GM21381 (cell line): ENCODE data around the gene TBRG1.
"Not testable (repeated sequence)": the region's sequence is repeated elsewhere in the genome, so short reads cannot be mapped to it uniquely, and the experiment has no call there.

Experiments used
- ATAC-seq: cut with Tn5 transposase; IDR thresholded peaks from one replicate; pipeline ENCODE4 v1.9.1; 2021; ENCODE audit warnings: mild to moderate bottlenecking, moderate library complexity; ENCODE audit not compliant: unreplicated experiment

The TBRG1 gene, protein sequence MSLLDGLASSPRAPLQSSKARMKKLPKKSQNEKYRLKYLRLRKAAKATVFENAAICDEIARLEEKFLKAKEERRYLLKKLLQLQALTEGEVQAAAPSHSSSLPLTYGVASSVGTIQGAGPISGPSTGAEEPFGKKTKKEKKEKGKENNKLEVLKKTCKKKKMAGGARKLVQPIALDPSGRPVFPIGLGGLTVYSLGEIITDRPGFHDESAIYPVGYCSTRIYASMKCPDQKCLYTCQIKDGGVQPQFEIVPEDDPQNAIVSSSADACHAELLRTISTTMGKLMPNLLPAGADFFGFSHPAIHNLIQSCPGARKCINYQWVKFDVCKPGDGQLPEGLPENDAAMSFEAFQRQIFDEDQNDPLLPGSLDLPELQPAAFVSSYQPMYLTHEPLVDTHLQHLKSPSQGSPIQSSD

DNA sequence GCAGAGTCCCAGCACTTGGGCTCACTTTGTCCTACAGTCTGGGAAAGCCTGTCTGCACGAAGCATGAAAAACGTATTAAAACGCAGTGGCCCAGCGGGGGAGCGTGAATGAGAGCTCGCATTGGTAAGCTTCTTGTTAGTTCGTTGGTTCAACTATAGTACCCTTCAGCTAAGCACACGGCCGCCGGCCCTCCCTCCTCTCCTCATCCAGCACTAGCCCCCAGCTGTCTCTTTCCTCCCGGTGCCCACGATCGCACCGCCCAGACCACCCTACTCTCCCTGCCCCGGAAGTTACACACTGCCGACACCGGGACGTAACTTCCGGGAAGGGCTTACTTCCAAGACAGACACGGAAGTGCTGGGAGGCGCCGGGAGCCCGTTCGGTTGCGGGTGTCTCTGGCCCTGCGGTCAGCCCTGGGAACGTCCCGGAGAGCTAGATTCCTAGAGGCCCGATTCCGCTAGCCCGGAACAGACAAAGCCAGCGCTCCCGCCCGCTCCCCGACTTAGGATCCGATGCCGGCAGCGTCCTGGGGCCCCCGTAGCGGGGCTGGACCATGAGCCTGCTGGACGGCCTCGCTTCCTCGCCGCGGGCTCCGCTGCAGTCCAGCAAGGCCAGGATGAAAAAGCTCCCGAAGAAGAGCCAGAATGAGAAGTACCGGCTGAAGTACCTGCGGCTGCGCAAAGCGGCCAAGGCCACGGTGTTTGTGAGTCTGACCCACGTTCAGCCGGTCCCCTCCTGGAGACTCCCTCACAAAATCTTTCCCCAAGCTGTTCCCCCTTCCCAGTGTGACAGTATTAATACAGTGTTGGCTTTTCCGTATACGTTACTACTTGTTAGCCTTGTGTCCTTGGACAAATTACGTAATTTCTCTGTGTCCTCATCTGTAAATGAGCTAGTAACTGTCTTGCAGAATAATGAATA, at the start of gene TBRG1:
TBRG1 (plus strand) TSS at position 334 of the 921 bp plus-strand sequence; CDS start at position 554, 220 bp downstream.
- peak; percentile 99 for ATAC-seq

DNA sequence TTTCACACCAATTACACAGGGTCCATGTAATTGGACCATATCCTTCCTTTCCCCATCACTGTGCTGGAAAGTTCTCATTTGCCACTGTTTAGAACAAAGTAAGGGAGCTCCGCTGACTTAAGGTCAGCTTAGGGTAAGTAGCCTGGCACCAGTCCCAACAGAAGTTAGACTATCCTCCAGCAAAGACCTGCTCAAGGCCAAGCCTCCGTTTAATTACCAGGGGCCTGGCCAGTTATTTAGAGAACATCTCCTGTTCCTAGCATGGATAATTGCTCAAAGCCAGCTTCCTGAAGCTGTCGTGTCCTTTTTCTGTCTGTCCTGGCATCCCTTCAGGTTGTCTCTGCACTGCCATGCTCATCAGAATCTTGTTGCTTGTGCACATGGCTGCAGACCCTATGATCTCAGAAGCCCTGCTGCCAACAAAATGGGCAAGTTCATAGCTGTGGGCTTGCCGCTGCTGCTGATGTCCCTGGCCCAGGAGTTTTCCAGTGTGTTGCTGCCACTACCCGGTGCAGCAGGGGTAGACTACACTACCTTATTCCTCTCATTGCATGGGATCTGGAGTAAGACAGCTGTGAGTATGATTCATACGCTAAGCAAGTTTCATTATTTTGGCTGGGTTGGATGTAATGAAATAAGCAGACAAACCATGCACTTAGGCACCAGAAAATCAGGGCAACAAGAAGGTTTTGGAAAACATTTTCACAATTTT, 44.8 kb upstream of the TBRG1 start:
- no peak for ATAC-seq

- ATAC-seq, result no peak
These were observed 43.9 kb upstream of the TBRG1 start for GRCh38 chr11:124578761-124579160.

DNA sequence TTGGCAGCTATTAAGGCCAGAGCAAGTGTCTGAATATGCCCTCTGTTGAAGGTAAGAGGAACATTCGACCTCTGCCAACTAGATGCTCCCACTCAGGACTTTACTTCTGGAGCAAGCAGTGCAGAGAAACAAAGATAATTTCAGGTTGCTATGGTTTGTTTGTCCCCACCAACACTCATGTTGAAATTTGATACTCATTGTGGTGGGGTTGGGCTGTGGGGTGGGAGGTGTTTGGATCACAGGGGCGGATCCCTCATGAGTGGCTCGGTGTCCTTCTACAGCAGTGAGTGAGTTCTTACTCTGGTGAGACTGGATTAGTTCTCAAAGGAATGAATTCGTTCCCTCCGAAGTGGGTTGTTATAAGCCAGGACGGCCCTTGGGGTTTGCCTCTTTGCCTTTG, 40.8 kb upstream of the TBRG1 start:
- no peak for ATAC-seq

DNA sequence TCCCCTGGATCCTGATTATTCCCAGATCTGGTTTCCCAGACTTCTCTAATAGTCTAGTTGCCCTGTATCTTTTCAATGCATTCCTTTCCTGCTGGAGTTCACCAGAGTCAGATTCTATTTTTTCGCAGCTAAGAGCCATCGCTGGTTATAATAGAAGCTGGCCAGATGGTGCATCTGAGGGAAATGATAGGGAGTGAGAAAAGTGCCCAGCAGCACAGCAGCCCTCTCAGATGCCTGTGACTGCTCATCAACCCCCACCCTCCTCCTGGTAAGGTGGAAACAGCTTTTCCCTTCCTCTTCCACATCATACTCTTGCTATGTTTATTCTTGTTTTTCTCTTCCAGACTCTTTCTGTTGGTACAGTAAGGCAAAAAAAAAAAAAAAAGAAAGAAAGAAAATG, 40.1 kb upstream of the TBRG1 start:
- no peak for ATAC-seq

- ATAC-seq, result no peak
These were observed 38.9 kb upstream of the TBRG1 start for GRCh38 chr11:124583781-124584180.

DNA sequence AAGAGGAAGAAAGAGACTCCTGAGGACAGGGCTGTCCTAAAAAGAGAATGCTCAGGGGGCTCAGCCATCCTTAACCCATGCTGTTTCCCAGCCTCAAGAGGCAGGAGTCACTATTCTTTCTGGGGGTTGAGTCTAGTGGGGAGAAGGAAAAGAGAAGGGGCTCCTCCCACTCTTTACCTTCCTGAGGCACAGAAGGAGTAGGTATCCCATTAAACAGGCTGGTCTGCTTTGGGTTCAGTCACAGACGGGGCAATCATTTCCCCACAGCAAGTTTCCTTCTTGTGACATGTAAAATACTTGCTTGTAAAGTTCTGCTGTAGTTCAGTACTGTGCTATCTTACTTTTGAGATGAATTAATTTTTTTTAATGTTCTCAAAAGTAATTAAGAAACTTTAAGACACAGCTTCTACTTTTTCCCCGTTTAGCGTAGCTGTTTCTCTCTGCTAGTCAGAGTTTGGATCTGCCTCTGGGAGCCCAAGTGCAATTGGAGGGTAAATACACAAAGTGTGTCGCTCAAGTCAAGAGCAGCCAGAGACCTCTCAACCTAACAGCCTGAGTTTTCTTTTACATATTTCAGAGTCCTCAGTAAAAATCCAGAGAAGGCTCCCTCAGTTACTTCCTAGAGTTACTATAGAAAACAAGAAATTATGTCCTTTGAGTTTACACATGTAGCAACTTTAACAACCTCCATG, 37.8 kb upstream of the TBRG1 start:
- no peak for ATAC-seq

GRCh38 chr11:124586238-124586860, 36.3 kb upstream of the TBRG1 start:
- peak; percentile 55 for ATAC-seq

DNA sequence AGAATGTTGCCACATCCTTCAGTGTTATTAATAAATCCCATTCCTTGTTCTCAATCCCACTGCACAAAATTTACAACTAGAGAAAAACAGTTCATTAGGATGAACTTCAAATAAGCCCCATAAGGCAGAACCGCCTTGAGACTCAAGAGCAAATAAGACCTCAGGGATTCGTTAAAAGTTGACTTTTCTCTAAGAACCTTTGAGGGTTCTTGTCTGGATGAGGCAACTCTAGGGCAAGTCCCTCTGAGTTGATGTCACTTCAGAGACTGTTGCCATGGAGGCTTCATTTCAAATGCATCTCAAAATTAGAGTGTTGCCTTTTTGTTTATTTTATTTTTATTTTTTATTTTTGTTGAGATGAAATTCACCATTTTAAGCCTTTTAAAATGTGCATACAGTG, 31.2 kb upstream of the TBRG1 start:
- no peak for ATAC-seq

- ATAC-seq, result no peak
These were observed 30.0 kb upstream of the TBRG1 start for GRCh38 chr11:124592627-124593026.

DNA sequence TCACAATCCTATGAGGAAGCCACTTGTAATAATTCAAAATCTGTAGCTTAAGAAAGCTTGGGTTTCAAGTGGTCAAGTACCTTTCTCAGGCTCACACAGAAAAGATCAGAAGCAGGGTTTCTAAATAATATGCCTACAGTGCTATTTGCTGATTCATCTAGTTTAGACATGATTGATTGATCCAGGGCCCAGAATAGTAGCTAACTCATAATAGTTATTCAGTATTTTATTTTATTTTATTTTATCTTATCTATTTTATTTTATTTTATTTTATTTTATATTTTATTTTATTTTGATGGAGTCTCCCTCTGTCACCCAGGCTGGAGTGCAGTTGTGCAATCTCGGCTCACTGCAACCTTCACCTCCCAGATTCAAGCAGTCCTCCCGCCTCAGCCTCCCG, 27.4 kb upstream of the TBRG1 start:
- no peak for ATAC-seq

GRCh38 chr11:124597626-124598025, 25.0 kb upstream of the TBRG1 start:
- no peak for ATAC-seq

GRCh38 chr11:124600621-124601320, 21.9 kb upstream of the TBRG1 start:
- ATAC-seq, result no peak

DNA sequence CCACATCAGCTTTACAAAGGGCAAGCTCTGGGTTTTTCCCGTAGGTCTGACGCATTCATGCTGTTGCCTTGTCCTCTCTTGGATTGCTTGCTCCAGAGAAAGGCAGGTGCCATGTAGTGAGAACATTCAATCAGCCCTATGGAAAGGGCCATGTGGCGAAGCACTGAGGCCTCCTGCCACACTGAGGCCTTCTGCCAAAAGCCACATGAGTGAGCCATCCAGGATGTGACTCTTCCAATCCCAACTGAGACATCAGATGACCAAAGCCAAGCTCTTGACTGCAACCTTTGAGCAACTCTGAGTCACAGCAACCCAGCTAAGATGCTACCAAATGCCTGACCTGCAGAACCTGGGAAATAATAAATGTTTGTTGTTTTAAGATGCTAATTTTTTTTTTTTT, 20.5 kb upstream of the TBRG1 start:
- ATAC-seq, result no peak

GRCh38 chr11:124602723-124603122, 19.9 kb upstream of the TBRG1 start:
- ATAC-seq, result not testable (repeated sequence)

DNA sequence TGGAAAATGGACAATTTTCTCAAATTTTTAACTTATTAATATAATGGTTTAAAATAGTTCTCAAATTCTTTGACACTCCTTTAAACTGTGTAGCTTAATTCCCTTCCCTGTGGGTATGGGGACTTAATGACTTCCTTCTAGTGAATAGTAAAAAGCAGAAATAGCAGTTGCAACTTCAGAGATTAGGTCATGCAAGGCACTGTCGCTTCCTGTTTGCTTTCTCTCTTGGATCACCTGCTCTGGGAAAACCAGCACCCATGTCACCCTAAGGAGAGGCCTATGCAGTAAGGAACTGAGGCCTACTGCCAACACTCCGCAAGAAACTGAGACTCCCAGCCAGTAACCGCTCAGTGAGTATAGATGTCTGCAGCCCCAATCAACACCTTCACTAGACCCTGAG, 16.9 kb upstream of the TBRG1 start:
- ATAC-seq, result no peak

DNA sequence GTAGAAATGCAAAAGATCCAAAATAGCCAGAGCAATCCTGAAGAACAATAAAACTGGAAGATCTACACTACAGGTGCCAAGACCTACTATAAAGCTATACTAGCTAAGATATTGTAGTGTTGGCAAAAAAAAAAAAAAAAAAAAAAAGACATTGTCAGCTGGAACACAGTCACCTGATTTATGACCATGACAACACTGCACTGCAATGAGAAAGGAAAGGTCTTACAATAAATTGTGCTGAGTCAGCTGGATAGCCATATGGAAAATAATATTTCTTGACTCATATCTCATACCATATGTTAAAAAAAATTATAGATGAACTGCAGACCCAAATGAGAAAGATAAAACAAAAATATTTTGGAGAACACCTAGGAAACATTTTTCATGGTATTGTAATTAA, 14.5 kb upstream of the TBRG1 start:
- no peak for ATAC-seq

- no peak for ATAC-seq
These were observed 12.4 kb upstream of the TBRG1 start for GRCh38 chr11:124610295-124610694.

DNA sequence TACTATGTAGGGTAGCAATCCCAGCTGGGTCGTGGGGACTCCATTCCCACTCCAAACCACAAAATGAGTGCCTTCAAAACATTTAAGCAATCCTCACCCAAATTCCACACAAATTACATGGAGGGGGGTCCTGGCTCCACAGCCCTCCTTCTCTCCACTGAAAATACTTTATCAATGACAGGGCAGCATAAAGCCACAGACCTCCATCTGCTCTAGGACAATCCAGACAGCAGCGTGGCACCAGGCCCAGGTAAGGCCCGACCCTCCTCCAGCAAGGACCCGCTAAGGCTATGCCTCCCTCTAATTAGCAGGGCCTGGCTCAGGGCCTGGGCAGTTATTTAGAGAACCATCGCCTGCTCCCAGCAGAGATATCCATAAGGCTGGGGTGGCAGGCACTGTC, 11.6 kb upstream of the TBRG1 start, which contains the start of gene PANX3:
PANX3 (plus strand) TSS at position 365 of the 400 bp plus-strand sequence. CDS start 129 bp downstream, outside the sequence.
- no peak for ATAC-seq
